ENCODE results near the gene AFF1.

AFF1 gene

DNA sequence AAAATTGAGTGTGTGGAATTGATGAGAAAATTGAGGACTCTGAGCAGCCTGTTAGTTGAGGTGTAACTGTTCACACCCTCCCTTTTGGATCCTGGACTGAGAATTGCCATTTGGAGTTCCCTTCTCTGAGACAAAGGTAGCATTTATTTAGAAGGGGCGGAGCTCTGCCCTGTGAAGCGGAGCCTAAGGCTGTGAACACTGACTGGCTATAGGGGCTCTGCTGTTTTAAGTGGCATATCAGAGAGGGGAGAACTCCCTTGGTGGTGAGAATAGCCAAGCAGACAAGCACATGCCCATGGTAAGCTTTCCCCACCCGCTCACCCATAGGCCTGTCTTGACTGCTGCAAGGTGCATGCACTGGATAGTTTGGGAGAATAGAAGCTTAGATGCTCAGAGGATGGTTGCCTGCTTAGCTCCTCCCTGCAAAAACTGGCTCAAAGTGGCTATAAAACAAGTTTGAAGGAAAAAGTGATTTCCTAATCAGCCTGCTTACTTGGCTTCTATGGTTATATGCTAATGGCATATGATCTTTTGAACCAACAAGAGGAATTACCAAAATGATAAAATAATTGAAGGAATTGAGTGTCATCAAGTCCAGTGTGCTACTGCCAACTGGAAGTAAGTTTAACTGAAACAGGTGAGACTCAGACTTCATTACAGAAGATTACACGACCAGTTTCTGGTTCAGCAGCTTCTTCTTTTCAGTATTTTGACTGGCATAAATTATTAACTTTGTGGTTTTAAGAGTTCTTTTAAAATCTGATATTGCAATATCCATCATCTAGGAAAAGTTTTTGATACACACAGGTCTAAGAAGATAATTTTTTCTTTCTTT is 108.4 kb downstream of the AFF1 start:
- no peak overlapping the region for H3K4me3 ChIP-seq (ENCODE audit: low read depth, low read length)
- no peak for DNase-seq (ENCODE audit: low read depth)
- TF ChIP-seq, protein P1, sequence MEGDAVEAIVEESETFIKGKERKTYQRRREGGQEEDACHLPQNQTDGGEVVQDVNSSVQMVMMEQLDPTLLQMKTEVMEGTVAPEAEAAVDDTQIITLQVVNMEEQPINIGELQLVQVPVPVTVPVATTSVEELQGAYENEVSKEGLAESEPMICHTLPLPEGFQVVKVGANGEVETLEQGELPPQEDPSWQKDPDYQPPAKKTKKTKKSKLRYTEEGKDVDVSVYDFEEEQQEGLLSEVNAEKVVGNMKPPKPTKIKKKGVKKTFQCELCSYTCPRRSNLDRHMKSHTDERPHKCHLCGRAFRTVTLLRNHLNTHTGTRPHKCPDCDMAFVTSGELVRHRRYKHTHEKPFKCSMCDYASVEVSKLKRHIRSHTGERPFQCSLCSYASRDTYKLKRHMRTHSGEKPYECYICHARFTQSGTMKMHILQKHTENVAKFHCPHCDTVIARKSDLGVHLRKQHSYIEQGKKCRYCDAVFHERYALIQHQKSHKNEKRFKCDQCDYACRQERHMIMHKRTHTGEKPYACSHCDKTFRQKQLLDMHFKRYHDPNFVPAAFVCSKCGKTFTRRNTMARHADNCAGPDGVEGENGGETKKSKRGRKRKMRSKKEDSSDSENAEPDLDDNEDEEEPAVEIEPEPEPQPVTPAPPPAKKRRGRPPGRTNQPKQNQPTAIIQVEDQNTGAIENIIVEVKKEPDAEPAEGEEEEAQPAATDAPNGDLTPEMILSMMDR (IDR thresholded peaks at IDR 0.05; ENCODE audit: insufficient read depth, low read depth, low read length, missing control alignments) = no peak

DNA sequence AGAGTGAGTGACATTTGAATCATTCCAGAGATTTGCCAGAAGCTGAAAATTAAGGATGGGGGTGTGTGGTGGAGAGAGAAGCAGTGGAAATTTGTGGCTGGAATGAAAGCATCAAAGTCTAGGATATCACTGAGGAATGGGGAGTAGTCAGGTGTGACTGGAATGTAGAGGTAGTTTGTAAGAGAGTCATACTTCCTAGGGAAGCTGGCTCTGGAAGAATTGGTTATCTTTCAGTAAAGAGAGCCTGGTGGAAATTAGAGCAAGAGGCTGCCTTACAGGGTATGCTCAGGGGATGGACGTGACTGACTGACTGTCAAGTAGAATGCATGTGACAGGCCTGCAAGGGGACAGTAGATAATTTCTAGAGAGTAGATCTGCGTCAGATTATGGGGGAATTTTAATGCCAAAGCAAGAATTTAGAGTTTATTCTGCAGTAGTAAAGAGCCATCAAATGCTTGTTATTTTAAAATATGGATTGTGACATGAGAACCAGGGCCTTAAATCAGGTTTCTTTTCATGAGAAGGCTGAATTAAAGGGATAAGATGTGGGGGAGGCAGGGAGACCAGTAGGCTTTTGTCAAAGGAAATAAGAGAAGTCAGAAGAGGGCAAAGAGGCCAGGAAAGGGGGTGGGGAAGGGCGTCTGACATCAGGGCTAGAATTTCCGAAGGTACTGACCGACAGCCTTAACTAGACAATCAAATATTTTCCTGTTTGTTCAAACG is 109.9 kb downstream of the AFF1 start:
- TF ChIP-seq, protein P1 (IDR thresholded peaks at IDR 0.05; ENCODE audit: insufficient read depth, low read depth, low read length, missing control alignments) = no peak
- no peak for DNase-seq (ENCODE audit: low read depth)
- H3K4me3 ChIP-seq (ENCODE audit: low read depth, low read length) = no peak overlapping the region

DNA sequence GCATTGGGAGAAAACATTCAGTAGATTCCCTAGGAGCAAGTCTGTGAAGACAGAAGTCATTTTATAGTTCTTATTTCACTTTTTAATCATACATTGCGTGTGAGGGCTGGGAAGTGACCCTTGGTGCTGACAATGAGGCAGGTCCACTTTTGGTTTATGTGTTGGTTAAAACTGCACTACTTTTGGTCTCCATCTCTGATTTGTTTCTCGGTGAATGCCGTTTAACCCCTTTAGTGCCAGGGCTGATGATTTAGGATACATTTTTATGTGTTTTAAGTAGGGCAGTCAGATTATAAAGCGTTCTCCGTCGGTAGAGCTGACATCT is 110.4 kb downstream of the AFF1 start:
- TF ChIP-seq, protein P1 (IDR thresholded peaks at IDR 0.05; ENCODE audit: insufficient read depth, low read depth, low read length, missing control alignments) = no peak
- DNase-seq (ENCODE audit: low read depth) = no peak
- H3K4me3 ChIP-seq (ENCODE audit: low read depth, low read length) = no peak overlapping the region

DNA sequence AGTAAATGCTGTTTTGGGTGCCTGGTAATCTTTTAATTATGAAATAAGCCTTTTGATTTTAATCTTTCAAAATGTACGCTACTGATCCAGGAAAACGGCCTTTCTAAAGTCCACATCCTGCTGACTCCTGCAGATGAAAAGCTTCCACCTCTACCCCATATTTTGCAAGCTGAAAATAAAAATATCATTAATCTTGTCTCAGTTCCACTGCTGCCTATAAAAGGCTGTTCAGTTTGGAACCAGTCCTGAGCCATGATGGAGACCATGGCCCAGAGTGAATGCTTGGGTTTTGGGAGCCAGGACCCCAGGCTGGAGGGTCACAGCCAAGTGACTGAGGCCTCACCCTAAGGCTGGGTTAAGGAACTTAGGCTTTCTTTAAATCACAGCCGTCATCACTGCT is 110.8 kb downstream of the AFF1 start:
- TF ChIP-seq, protein P1 (IDR thresholded peaks at IDR 0.05; ENCODE audit: insufficient read depth, low read depth, low read length, missing control alignments) = no peak
- no peak overlapping the region for H3K4me3 ChIP-seq (ENCODE audit: low read depth, low read length)
- no peak for DNase-seq (ENCODE audit: low read depth)

DNA sequence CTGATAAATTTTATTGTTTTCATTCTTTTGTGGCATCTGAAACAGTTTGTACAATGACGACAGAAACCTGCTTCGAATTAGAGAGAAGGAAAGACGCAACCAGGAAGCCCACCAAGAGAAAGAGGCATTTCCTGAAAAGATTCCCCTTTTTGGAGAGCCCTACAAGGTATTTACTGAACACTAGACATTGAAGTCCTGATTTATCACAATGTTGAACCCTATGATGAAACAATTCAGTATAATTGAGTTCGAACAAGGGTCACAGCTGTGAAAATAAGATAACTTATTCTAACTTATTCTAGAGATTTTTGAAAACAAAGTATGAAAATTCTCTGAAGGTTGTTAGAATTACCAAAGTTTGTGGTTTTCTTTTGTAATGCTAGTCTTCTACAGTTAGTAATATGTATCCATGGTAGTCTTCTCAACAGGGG is 111.3 kb downstream of the AFF1 start:
- TF ChIP-seq, protein P1 (IDR thresholded peaks at IDR 0.05; ENCODE audit: insufficient read depth, low read depth, low read length, missing control alignments) = no peak
- no peak for DNase-seq (ENCODE audit: low read depth)
- no peak overlapping the region for H3K4me3 ChIP-seq (ENCODE audit: low read depth, low read length)

DNA sequence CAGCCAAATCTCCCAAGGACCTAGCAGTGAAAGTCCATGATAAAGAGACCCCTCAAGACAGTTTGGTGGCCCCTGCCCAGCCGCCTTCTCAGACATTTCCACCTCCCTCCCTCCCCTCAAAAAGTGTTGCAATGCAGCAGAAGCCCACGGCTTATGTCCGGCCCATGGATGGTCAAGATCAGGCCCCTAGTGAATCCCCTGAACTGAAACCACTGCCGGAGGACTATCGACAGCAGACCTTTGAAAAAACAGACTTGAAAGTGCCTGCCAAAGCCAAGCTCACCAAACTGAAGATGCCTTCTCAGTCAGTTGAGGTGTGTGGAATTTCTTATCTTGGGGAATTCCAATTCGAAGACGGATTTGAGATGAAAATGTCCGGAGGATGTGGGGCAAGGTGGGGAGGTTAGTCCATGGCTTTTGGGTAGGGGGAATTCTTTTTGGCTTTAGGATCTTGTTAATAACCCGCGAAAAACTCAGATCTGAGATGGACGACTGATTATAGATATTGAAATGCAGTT is 112.5 kb downstream of the AFF1 start:
- DNase-seq (ENCODE audit: low read depth) = no peak
- H3K4me3 ChIP-seq (ENCODE audit: low read depth, low read length) = no peak overlapping the region
- TF ChIP-seq, protein P1 (IDR thresholded peaks at IDR 0.05; ENCODE audit: insufficient read depth, low read depth, low read length, missing control alignments) = no peak

All from GM12865 (cell line).